Measurements from ENCODE around the gene GIMAP2.

DNA sequence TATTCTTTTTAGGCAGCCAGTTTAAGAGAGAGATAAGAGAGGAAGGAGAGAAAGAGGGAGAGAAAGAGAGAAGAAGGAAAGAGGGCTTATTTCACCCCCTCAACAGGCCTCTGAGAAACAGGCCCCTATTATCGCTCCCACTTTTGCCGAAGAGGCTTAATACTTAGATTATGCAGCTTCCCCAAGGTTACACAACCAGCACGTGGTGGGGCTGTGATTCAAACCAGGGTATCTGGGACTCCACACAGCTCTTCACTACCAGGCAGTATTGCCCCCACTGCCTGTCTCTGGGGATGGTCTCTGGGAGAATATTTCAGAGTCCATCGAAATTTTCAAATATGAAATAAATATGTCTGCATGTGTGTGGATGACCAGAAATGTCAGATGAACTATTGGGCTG lies 33.9 kb downstream of the GIMAP2 start:
- no peak for TF ChIP-seq GATA2 (IDR thresholded peaks at IDR 0.05; ENCODE audit: low read depth, low read length)
- TF ChIP-seq GATA3 (IDR thresholded peaks at IDR 0.05; ENCODE audit: low read depth, low read length), result no peak

All from SH-SY5Y (cell line).